Stimulated activated CD4-positive, alpha-beta T cell treated with anti-CD3 and anti-CD28 coated beads, Interleukin-15, amount 100 ng/mL, for 24 hours (primary cell): ENCODE measurements around the gene WRAP73.

ENCODE experiments used
- DNase-seq: peaks from one replicate; pipeline ENCODE4 v3.0.0-alpha.2; 2020

WRAP73 gene

DNA sequence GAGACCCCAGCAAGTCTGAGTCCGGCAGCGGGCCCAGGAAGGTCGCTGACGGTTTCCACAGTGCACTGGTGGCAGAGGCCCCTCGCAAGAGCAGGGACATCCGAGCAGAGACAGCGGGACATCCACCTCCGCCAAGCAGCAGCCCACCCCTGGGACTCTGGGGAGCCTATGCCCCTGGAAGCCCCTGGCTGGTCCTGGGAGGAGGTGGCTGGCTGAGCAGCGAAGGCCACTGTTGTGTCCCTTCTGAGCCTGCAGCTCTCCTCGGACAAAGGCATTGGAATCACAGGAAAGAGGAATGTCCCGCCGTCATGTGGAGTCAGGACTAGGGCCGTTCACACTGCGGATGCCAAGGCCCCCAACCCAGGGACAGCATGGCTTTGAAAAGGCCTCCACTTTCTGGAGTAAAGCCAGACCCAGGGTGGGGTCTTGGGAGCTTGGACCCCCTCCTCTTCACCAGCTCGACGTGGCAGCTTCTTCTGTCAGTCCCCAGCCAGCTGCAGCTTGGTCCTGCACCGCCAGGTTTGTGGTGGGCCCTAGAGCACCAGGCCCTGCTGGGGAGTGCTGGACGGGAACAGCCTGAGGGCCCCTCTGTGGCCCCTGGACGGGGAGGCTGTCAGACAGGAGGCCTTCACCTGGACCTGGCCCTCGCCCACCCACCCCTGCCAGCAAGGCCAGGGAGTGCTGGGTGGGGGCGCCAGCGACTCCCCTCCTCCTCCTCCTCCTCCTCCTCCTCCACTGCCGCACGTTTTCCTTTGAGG is 40.0 kb downstream of the WRAP73 start:
- DNase-seq = no peak

DNA sequence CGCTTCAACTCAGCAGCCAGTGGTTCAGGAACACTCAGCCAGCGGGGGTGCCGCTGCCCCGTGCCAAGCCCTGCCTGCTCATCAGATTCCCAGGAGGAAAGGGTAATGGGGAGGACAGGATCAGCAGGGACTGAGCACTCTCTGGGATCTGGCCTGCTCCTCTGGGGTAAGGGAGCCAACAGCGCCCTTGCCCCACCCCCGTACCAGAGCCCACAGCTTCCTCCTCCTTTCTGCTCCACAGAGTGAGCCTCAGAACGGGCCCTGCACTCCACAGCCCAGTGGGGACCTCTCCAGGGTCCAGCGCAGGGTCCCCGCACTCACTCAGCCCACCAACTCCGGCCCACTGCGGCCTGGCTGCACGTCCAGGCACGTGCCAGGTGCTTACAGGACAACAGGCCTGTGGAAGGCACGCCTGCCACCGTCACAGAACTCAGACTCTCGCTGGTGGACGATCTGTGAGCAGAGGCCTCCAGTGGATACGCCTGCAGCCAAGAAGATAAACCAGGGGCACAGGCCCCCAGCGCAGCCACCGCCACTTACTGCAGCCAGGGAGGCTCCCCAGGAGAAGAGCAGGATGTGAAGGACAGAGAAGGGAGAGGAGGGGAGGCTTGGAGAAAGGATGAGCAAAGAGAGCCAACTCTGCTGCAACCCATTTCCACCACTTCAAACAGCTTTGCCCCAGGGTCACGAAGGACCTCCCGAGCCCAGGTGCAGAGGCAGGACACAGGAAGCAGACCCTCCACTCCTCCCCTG is 40.7 kb downstream of the WRAP73 start:
- DNase-seq = no peak

DNA sequence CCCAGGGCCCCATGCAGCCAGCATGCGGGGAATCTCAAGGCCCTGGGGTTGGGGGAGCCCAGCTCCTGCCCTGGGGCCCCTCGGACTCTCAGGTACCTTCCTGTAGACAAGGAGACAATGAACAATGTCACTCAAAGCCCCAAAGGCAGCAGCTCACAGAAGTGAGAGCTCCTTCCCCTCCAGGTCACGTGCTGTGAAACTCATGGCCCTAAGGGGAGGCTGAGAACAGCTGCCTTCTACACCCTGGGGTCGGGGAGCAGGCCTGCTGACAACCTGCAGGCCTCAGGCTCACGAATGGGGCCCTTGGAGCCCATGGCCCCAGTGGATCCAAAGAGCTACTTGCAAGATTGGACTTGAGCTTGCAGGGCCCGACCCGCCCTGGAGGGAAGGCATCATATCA is 41.7 kb downstream of the WRAP73 start:
- DNase-seq = no peak

- DNase-seq = no peak
Measured at GRCh38 chr1:3607703-3608065, 42.2 kb downstream of the WRAP73 start.

GRCh38 chr1:3606779-3607702 is 42.9 kb downstream of the WRAP73 start:
- no peak for DNase-seq

GRCh38 chr1:3604997-3605823 is 44.7 kb downstream of the WRAP73 start:
- no peak for DNase-seq

DNA sequence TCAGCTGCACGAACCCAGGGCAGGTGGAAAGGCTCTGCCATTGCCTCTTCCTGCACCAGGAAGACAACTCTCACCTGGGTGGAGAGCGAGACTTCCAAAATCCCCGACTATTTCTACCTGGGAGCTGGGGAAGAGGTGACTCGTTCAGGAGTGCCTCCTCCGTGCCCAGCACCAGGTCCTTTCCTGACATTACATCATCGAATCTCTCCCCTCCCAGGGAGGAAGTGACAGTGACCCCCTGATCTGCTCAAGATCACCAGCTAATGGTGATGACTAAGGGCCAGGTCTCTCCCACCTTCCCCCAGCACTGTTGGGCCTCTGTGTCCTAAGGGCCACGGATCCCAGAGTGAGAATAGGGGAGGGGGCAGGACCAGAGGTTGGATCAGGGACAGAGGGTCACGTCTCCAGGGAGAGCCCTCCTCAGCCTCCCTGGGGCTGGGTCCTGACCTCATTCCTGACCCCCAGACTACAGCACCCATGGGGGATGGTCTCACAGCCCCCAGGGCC is 45.4 kb downstream of the WRAP73 start:
- DNase-seq = no peak

GRCh38 chr1:3603571-3604467 is 46.1 kb downstream of the WRAP73 start:
- no peak for DNase-seq

- no peak for DNase-seq
Measured at GRCh38 chr1:3603156-3603555, 46.7 kb downstream of the WRAP73 start.

DNA sequence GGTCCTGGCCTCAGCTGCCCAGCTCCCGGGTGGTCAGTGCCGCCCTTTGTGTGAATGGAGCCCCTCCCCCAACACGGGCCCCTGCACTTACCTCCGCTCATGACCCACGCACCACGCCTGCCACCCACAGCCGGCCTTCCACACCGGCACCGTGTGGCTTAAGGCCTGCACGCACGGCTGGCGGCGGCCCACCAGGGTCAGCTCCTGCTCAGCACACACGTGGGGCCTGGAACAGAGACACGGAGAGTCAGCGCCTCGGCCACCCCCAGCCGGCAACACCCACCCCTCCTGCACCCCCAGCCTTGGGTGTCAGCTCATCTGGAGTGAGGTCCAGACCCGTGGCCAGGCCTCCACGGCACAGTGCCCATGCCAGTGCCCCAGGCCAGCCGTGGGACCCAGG is 47.5 kb downstream of the WRAP73 start:
- DNase-seq = no peak

GRCh38 chr1:3601743-3602142 is 48.2 kb downstream of the WRAP73 start:
- no peak for DNase-seq

- DNase-seq = no peak
Measured at GRCh38 chr1:3600354-3600753, 49.5 kb downstream of the WRAP73 start.

GRCh38 chr1:3599816-3600215 is 50.1 kb downstream of the WRAP73 start:
- no peak for DNase-seq

- DNase-seq = no peak
Measured at GRCh38 chr1:3599286-3599811, 50.6 kb downstream of the WRAP73 start.

DNA sequence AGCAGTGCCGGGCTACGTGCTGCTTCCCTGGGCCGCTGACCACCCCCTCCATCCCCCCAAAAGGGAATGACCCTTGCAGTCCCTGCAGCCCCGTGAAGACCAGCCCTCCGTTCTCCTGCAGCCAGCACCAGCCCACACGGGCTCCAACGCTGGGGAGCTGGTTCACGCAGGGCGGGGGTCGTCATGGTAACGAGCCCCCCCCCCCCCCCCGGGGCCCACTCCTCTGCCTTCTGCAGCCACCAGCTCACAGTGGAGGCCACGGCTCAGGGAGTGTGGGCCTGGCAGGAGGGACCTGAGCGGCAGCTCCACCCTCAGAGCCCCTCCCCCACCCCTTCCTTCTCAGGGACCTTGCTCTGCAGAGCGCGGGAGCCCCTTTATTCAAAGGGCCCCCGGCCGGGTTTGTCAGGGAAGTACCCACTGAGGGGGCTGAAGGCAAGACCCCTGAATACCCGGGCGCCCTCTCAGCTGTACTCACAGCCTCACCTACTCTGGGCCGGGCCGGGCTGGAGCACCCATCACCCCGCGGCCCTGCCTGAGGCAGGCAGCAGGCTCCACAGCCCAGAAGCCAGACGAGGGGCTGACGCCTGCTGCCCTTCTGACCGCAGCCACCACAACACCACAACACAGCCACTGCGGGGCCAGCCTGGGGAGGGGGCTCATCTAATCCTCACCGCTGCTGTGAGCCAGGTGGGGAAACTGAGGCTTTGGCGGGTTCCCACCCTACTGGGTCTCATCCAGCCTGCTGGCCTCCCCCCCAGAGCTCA is 51.2 kb downstream of the WRAP73 start:
- no peak for DNase-seq

GRCh38 chr1:3598051-3598491 is 51.8 kb downstream of the WRAP73 start:
- no peak for DNase-seq

- peak; percentile 22 for DNase-seq
Measured at GRCh38 chr1:3597599-3597964, 52.3 kb downstream of the WRAP73 start.

GRCh38 chr1:3596663-3597598 is 53.0 kb downstream of the WRAP73 start:
- DNase-seq = peak; percentile 11

DNA sequence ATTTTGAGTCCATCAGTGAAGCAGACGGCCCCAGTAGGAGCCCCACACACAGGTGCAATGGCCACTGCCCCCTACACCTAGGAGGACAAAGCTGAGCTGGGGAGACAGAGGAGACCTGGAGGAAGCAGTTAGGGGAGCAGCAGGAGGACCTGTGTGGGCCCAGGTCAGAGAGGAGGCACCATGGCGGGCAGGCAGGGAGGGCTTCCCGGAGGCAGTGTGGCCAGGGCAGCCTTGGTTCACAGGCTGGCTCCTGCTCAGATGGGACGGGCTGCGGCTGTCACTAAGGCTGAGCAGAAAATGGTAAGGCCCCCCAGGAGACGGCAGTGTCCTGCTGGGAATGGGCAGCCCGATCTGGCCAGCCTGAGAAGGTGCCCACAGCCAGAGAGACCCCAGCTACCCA is 54.0 kb downstream of the WRAP73 start:
- DNase-seq = no peak
